SJSA1 (cell line): ENCODE measurements around the gene TRPC6. TPM values are rescaled to one million over a fixed set of nuclear protein-coding genes. Genes with fewer than 3 reads are reported as not detected.

Source experiments
- DNase-seq, 2 experiments: peaks; one replicate each; pipeline ENCODE4 v3.0.0-alpha.2; 2015 to 2020; ENCODE audit warnings: low spot score in 2 of 2, low read depth in 1 of 2
- H3K27ac ChIP-seq: fragments of 250-450 bp; sonication (Bioruptor Pico); 2 replicates; pipeline ENCODE4 v1.5.1; 2020; ENCODE audit warnings: mild to moderate bottlenecking, moderate library complexity
- H3K27me3 ChIP-seq: fragments of 250-450 bp; sonication (Bioruptor Pico); replicated peaks from 2 replicates; pipeline ENCODE4 v1.5.1; 2020; ENCODE audit warnings: mild to moderate bottlenecking, moderate library complexity
- H3K36me3 ChIP-seq: fragments of 250-450 bp; sonication (Bioruptor Pico); 2 replicates; pipeline ENCODE4 v1.5.1; 2020; ENCODE audit warnings: mild to moderate bottlenecking
- H3K4me1 ChIP-seq: fragments of 250-450 bp; sonication (Bioruptor Pico); replicated peaks from 2 replicates; pipeline ENCODE4 v1.6.1; 2021; ENCODE audit warnings: mild to moderate bottlenecking
- H3K4me3 ChIP-seq: fragments of 250-450 bp; sonication (Bioruptor Pico); 2 replicates; pipeline ENCODE4 v1.5.1; 2020; ENCODE audit warnings: mild to moderate bottlenecking
- H3K9me3 ChIP-seq: fragments of 250-450 bp; sonication (Bioruptor Pico); replicated peaks from 2 replicates; pipeline ENCODE4 v1.5.1; 2020; ENCODE audit warnings: mild to moderate bottlenecking
- total RNA-seq: library from RNA; depleted of rRNA; stranded (reverse); fragments of >200 nt; shearing (Covaris generic); gene quantifications from 2 replicates; pipeline ENCODE4 v1.2.3, GENCODE V29; 2014

The TRPC6 gene
- total RNA-seq, 1 experiment from 2014 or later = 0.87 TPM

- Histone ChIP-seq H3K27me3 (no peaks in the 10 kb centered on the region), H3K4me1 (no peaks in the 10 kb centered on the region), H3K9me3 (no peaks in the 10 kb centered on the region), H3K27ac (no peak overlapping the region), H3K4me3 (no peak overlapping the region), H3K36me3 (no peaks in the 10 kb centered on the region)
- no peak for DNase-seq
Measured at GRCh38 chr11:101567071-101567470, 16.7 kb downstream of the TRPC6 start.

- no peaks in the 10 kb centered on the region for H3K36me3 ChIP-seq
- H3K9me3 ChIP-seq = no peaks in the 10 kb centered on the region
- no peak overlapping the region for H3K4me3 ChIP-seq
- DNase-seq = no peak
- no peaks in the 10 kb centered on the region for H3K27me3 ChIP-seq
- no peaks in the 10 kb centered on the region for H3K4me1 ChIP-seq
- H3K27ac ChIP-seq = no peak overlapping the region
Measured at GRCh38 chr11:101566626-101567025, 17.2 kb downstream of the TRPC6 start.

- H3K4me1 ChIP-seq = no peaks in the 10 kb centered on the region
- no peaks in the 10 kb centered on the region for H3K36me3 ChIP-seq
- H3K27ac ChIP-seq = no peak overlapping the region
- H3K4me3 ChIP-seq = no peak overlapping the region
- H3K9me3 ChIP-seq = no peaks in the 10 kb centered on the region
- DNase-seq = no peak
- H3K27me3 ChIP-seq = no peaks in the 10 kb centered on the region
Measured at GRCh38 chr11:101563166-101563565, 20.6 kb downstream of the TRPC6 start.

GRCh38 chr11:101555366-101555765 lies 28.4 kb downstream of the TRPC6 start:
- Histone ChIP-seq H3K27me3 (no peaks in the 10 kb centered on the region), H3K9me3 (no peaks in the 10 kb centered on the region), H3K27ac (no peak overlapping the region), H3K4me3 (no peak overlapping the region), H3K36me3 (no peaks in the 10 kb centered on the region), H3K4me1 (no peaks in the 10 kb centered on the region)
- DNase-seq = no peak

- Histone ChIP-seq H3K9me3 (no peaks in the 10 kb centered on the region), H3K4me1 (no peaks in the 10 kb centered on the region), H3K4me3 (no peak overlapping the region), H3K36me3 (no peaks in the 10 kb centered on the region), H3K27ac (no peak overlapping the region), H3K27me3 (no peaks in the 10 kb centered on the region)
- peak in 1 of 2 experiments; percentile 12 for DNase-seq
Measured at GRCh38 chr11:101553891-101554292, 29.9 kb downstream of the TRPC6 start.

- no peaks in the 10 kb centered on the region for H3K36me3 ChIP-seq
- no peak for DNase-seq
- no peak overlapping the region for H3K27ac ChIP-seq
- no peak overlapping the region for H3K4me3 ChIP-seq
- H3K9me3 ChIP-seq = no peaks in the 10 kb centered on the region
- H3K27me3 ChIP-seq = no peaks in the 10 kb centered on the region
- H3K4me1 ChIP-seq = no peaks in the 10 kb centered on the region
Measured at GRCh38 chr11:101552888-101553287, 30.9 kb downstream of the TRPC6 start.

GRCh38 chr11:101528541-101528940 lies 55.3 kb downstream of the TRPC6 start:
- Histone ChIP-seq H3K4me1 (no peaks in the 10 kb centered on the region), H3K9me3 (no peaks in the 10 kb centered on the region), H3K27ac (no peak overlapping the region), H3K36me3 (no peaks in the 10 kb centered on the region), H3K4me3 (no peak overlapping the region), H3K27me3 (no peaks in the 10 kb centered on the region)
- no peak for DNase-seq

- Histone ChIP-seq H3K36me3 (no peaks in the 10 kb centered on the region), H3K4me3 (no peak overlapping the region), H3K27ac (no peak overlapping the region), H3K27me3 (no peaks in the 10 kb centered on the region), H3K9me3 (no peaks in the 10 kb centered on the region), H3K4me1 (no peaks in the 10 kb centered on the region)
- no peak for DNase-seq
Measured at GRCh38 chr11:101523634-101524260, 60.1 kb downstream of the TRPC6 start.

- no peak for DNase-seq
- Histone ChIP-seq H3K9me3 (no peaks in the 10 kb centered on the region), H3K27me3 (no peaks in the 10 kb centered on the region), H3K27ac (no peak overlapping the region), H3K4me1 (no peaks in the 10 kb centered on the region), H3K4me3 (no peak overlapping the region), H3K36me3 (no peaks in the 10 kb centered on the region)
Measured at GRCh38 chr11:101523193-101523592, 60.6 kb downstream of the TRPC6 start.

GRCh38 chr11:101521821-101522220 lies 62.0 kb downstream of the TRPC6 start:
- no peak overlapping the region for H3K27ac ChIP-seq
- no peaks in the 10 kb centered on the region for H3K27me3 ChIP-seq
- DNase-seq = no peak

GRCh38 chr11:101516546-101516945 lies 67.3 kb downstream of the TRPC6 start:
- H3K9me3 ChIP-seq = no peaks in the 10 kb centered on the region
- no peaks in the 10 kb centered on the region for H3K4me1 ChIP-seq
- no peaks in the 10 kb centered on the region for H3K27me3 ChIP-seq
- DNase-seq = no peak
- no peak overlapping the region for H3K4me3 ChIP-seq
- H3K36me3 ChIP-seq = no peaks in the 10 kb centered on the region
- H3K27ac ChIP-seq = no peak overlapping the region

More at GRCh38 chr11:101521821-101522220, 62.0 kb downstream of the TRPC6 start:
- Histone ChIP-seq H3K9me3 (no peaks in the 10 kb centered on the region), H3K4me1 (no peaks in the 10 kb centered on the region), H3K36me3 (no peaks in the 10 kb centered on the region), H3K4me3 (no peak overlapping the region)

- Histone ChIP-seq H3K27ac (no peak overlapping the region), H3K4me1 (no peaks in the 10 kb centered on the region), H3K27me3 (no peaks in the 10 kb centered on the region), H3K36me3 (no peaks in the 10 kb centered on the region), H3K4me3 (no peak overlapping the region), H3K9me3 (no peaks in the 10 kb centered on the region)
- DNase-seq = no peak
Measured at GRCh38 chr11:101511065-101511464, 72.7 kb downstream of the TRPC6 start.

- no peak overlapping the region for H3K27ac ChIP-seq
- H3K4me3 ChIP-seq = no peak overlapping the region
- DNase-seq = no peak
- H3K36me3 ChIP-seq = no peaks in the 10 kb centered on the region
- H3K9me3 ChIP-seq = no peaks in the 10 kb centered on the region
- H3K4me1 ChIP-seq = no peaks in the 10 kb centered on the region
- H3K27me3 ChIP-seq = no peaks in the 10 kb centered on the region
Measured at GRCh38 chr11:101510591-101510990, 73.2 kb downstream of the TRPC6 start.

- H3K36me3 ChIP-seq = no peaks in the 10 kb centered on the region
- no peaks in the 10 kb centered on the region for H3K4me1 ChIP-seq
- DNase-seq = no peak
- no peak overlapping the region for H3K27ac ChIP-seq
- H3K9me3 ChIP-seq = no peaks in the 10 kb centered on the region
- no peaks in the 10 kb centered on the region for H3K27me3 ChIP-seq
- H3K4me3 ChIP-seq = no peak overlapping the region
Measured at GRCh38 chr11:101509922-101510321, 73.9 kb downstream of the TRPC6 start.

GRCh38 chr11:101508370-101508769 lies 75.4 kb downstream of the TRPC6 start:
- Histone ChIP-seq H3K27ac (no peak overlapping the region), H3K4me1 (no peaks in the 10 kb centered on the region), H3K27me3 (no peaks in the 10 kb centered on the region), H3K9me3 (no peaks in the 10 kb centered on the region), H3K36me3 (no peaks in the 10 kb centered on the region), H3K4me3 (no peak overlapping the region)
- DNase-seq = no peak
